Ectodermal cell (in vitro differentiated cells): ENCODE data around the gene LGR4.

Experiments used
- H3K27ac ChIP-seq: 2 replicates; pipeline ENCODE4 v1.7.0; 2013; ENCODE audit warnings: mild to moderate bottlenecking, low read depth, low read length; ENCODE audit not compliant: insufficient read depth, poor library complexity, severe bottlenecking
- H3K27me3 ChIP-seq: 2 replicates; pipeline ENCODE4 v1.7.0; 2013; ENCODE audit warnings: mild to moderate bottlenecking, low read length; ENCODE audit not compliant: insufficient read depth, control insufficient read depth, poor library complexity, severe bottlenecking
- H3K36me3 ChIP-seq: one replicate; pipeline ENCODE4 v1.7.0; 2013; ENCODE audit warnings: low read length; ENCODE audit not compliant: control insufficient read depth, insufficient read depth
- H3K4me1 ChIP-seq: one replicate; pipeline ENCODE4 v1.7.0; 2013; ENCODE audit warnings: low read length; ENCODE audit not compliant: control insufficient read depth, insufficient read depth
- H3K4me3 ChIP-seq: 2 replicates; pipeline ENCODE4 v1.7.0; 2013; ENCODE audit warnings: low read depth, low read length, control low read depth; ENCODE audit not compliant: insufficient read depth
- H3K9me3 ChIP-seq: 2 replicates; pipeline ENCODE4 v1.7.0; 2013; ENCODE audit warnings: mild to moderate bottlenecking, low read length, moderate library complexity; ENCODE audit not compliant: control insufficient read depth
- WGBS, 2 experiments: methylation state at CpG; one replicate each; pipeline ENCODE4 v1.1.7; 2013; ENCODE audit warnings: missing lambda C conversion rate in 2 of 2; 5-methylcytosine and 5-hydroxymethylcytosine counted together

The LGR4 gene

GRCh38 chr11:27506200-27507182 is 33.9 kb upstream of the LGR4 start, which contains the start of gene LIN7C:
Gene LIN7C, minus strand, starts transcription at chr11:27506769. Its CDS starts 17 bp downstream, at chr11:27506752.
- Histone ChIP-seq H3K9me3 (no peaks in the 10 kb centered on the region), H3K4me3 (peak within 1 kb of the TSS; percentile 80), H3K27me3 (no peaks in the 10 kb centered on the region), H3K4me1 (peaks cover 4% of the 10 kb centered on the region), H3K27ac (peak within 1 kb of the TSS; percentile 89), H3K36me3 (peaks cover 3% of the 10 kb centered on the region)
- 1% methylated on average over 60 of the region's 60 CpGs for WGBS, 2 experiments

GRCh38 chr11:27505781-27506180 is 33.2 kb upstream of the LGR4 start:
- no peaks in the 10 kb centered on the region for H3K9me3 ChIP-seq
- peak overlapping the region; percentile 89 for H3K27ac ChIP-seq
- 24 to 26% methylated on average over 5 of the region's 5 CpGs for WGBS, 2 experiments

GRCh38 chr11:27504205-27504604 is 31.6 kb upstream of the LGR4 start:
- no peaks in the 10 kb centered on the region for H3K27me3 ChIP-seq
- peaks cover 7% of the 10 kb centered on the region for H3K36me3 ChIP-seq
- no peak overlapping the region for H3K4me3 ChIP-seq
- peaks cover 4% of the 10 kb centered on the region for H3K4me1 ChIP-seq
- H3K9me3 ChIP-seq = no peaks in the 10 kb centered on the region
- no peak overlapping the region for H3K27ac ChIP-seq
- 94 to 100% methylated on average over 1 of the region's 2 CpGs for WGBS, 2 experiments

More at GRCh38 chr11:27505781-27506180, 33.2 kb upstream of the LGR4 start:
- Histone ChIP-seq H3K27me3 (no peaks in the 10 kb centered on the region), H3K4me3 (peak overlapping the region; percentile 80), H3K36me3 (peaks cover 5% of the 10 kb centered on the region), H3K4me1 (peaks cover 4% of the 10 kb centered on the region)

GRCh38 chr11:27501100-27501499 is 28.5 kb upstream of the LGR4 start:
- peaks cover 12% of the 10 kb centered on the region for H3K36me3 ChIP-seq
- no peaks in the 10 kb centered on the region for H3K9me3 ChIP-seq

GRCh38 chr11:27497911-27498310 is 25.3 kb upstream of the LGR4 start:
- H3K27ac ChIP-seq = no peak overlapping the region
- H3K27me3 ChIP-seq = no peaks in the 10 kb centered on the region
- peaks cover 12% of the 10 kb centered on the region for H3K36me3 ChIP-seq
- no peak overlapping the region for H3K4me3 ChIP-seq
- WGBS, 2 experiments = 87 to 100% methylated on average over 1 of the region's 1 CpG
- no peaks in the 10 kb centered on the region for H3K9me3 ChIP-seq
- H3K4me1 ChIP-seq = no peaks in the 10 kb centered on the region

More at GRCh38 chr11:27501100-27501499, 28.5 kb upstream of the LGR4 start:
- Histone ChIP-seq H3K4me3 (no peak overlapping the region), H3K27ac (no peak overlapping the region), H3K27me3 (no peaks in the 10 kb centered on the region), H3K4me1 (peaks cover 4% of the 10 kb centered on the region)

GRCh38 chr11:27497284-27497866 is 24.8 kb upstream of the LGR4 start:
- H3K4me1 ChIP-seq = no peaks in the 10 kb centered on the region
- peaks cover 15% of the 10 kb centered on the region for H3K36me3 ChIP-seq
- H3K4me3 ChIP-seq = no peak overlapping the region
- no peaks in the 10 kb centered on the region for H3K9me3 ChIP-seq
- H3K27me3 ChIP-seq = no peaks in the 10 kb centered on the region
- no peak overlapping the region for H3K27ac ChIP-seq

GRCh38 chr11:27496461-27496860 is 23.9 kb upstream of the LGR4 start:
- H3K36me3 ChIP-seq = peaks cover 20% of the 10 kb centered on the region
- no peak overlapping the region for H3K4me3 ChIP-seq
- no peaks in the 10 kb centered on the region for H3K4me1 ChIP-seq
- no peak overlapping the region for H3K27ac ChIP-seq
- H3K9me3 ChIP-seq = no peaks in the 10 kb centered on the region
- 100% methylated on average over 1 of the region's 1 CpG; no CpG with 5 or more reads in 1 of the 2 experiments for WGBS, 2 experiments
- H3K27me3 ChIP-seq = no peaks in the 10 kb centered on the region

GRCh38 chr11:27495710-27496300 is 23.2 kb upstream of the LGR4 start:
- 93 to 100% methylated on average over 1 of the region's 1 CpG for WGBS, 2 experiments
- no peaks in the 10 kb centered on the region for H3K27me3 ChIP-seq
- H3K4me1 ChIP-seq = no peaks in the 10 kb centered on the region
- H3K4me3 ChIP-seq = no peak overlapping the region
- H3K27ac ChIP-seq = no peak overlapping the region
- no peaks in the 10 kb centered on the region for H3K9me3 ChIP-seq
- peaks cover 23% of the 10 kb centered on the region for H3K36me3 ChIP-seq

- Histone ChIP-seq H3K9me3 (no peaks in the 10 kb centered on the region), H3K4me3 (no peak overlapping the region), H3K27ac (no peak overlapping the region), H3K27me3 (no peaks in the 10 kb centered on the region), H3K36me3 (peaks cover 24% of the 10 kb centered on the region), H3K4me1 (no peaks in the 10 kb centered on the region)
- 89 to 91% methylated on average over 5 of the region's 5 CpGs for WGBS, 2 experiments
Observed at GRCh38 chr11:27489092-27489491, 16.5 kb upstream of the LGR4 start.

- H3K4me1 ChIP-seq = no peaks in the 10 kb centered on the region
- H3K27ac ChIP-seq = no peak overlapping the region
- no peaks in the 10 kb centered on the region for H3K27me3 ChIP-seq
- WGBS, 2 experiments = 95 to 98% methylated on average over 6 of the region's 6 CpGs
- H3K9me3 ChIP-seq = no peaks in the 10 kb centered on the region
- H3K36me3 ChIP-seq = peaks cover 24% of the 10 kb centered on the region
- H3K4me3 ChIP-seq = no peak overlapping the region
Observed at GRCh38 chr11:27487706-27488105, 15.1 kb upstream of the LGR4 start.
